Panc1 (cell line): ENCODE data around the gene LSM10.

ENCODE experiments used
- CTCF ChIP-seq: fragments of 450-650 bp; IDR thresholded peaks from 2 replicates; pipeline ENCODE4 v1.5.1; 2017; ENCODE audit warnings: mild to moderate bottlenecking
- POLR2AphosphoS5 ChIP-seq: IDR thresholded peaks from 2 replicates; pipeline ENCODE4 v1.6.1; 2012; ENCODE audit warnings: mild to moderate bottlenecking, low read depth, low read length, moderate library complexity
- TF ChIP-seq, protein P1 (sequence below), 2 experiments: IDR thresholded peaks; 2 replicates each; pipeline ENCODE4 v1.6.1; 2011 to 2012; ENCODE audit warnings: low read depth in 2 of 2, control low read depth in 1 of 2, low read length in 1 of 2, mild to moderate bottlenecking in 1 of 2, moderate library complexity in 1 of 2; ENCODE audit not compliant: insufficient read depth in 1 of 2

- TF ChIP-seq CTCF: no peak
- TF ChIP-seq, protein P1, sequence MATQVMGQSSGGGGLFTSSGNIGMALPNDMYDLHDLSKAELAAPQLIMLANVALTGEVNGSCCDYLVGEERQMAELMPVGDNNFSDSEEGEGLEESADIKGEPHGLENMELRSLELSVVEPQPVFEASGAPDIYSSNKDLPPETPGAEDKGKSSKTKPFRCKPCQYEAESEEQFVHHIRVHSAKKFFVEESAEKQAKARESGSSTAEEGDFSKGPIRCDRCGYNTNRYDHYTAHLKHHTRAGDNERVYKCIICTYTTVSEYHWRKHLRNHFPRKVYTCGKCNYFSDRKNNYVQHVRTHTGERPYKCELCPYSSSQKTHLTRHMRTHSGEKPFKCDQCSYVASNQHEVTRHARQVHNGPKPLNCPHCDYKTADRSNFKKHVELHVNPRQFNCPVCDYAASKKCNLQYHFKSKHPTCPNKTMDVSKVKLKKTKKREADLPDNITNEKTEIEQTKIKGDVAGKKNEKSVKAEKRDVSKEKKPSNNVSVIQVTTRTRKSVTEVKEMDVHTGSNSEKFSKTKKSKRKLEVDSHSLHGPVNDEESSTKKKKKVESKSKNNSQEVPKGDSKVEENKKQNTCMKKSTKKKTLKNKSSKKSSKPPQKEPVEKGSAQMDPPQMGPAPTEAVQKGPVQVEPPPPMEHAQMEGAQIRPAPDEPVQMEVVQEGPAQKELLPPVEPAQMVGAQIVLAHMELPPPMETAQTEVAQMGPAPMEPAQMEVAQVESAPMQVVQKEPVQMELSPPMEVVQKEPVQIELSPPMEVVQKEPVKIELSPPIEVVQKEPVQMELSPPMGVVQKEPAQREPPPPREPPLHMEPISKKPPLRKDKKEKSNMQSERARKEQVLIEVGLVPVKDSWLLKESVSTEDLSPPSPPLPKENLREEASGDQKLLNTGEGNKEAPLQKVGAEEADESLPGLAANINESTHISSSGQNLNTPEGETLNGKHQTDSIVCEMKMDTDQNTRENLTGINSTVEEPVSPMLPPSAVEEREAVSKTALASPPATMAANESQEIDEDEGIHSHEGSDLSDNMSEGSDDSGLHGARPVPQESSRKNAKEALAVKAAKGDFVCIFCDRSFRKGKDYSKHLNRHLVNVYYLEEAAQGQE (IDR thresholded peaks at IDR 0.05; ENCODE audit: insufficient read depth in 1 of 2, low read depth in 2 of 2, low read length in 1 of 2): no peak
- TF ChIP-seq POLR2AphosphoS5: no peak
Measured at GRCh38 chr1:36392836-36393235, 4.9 kb downstream of the LSM10 start.
